Measurements from ENCODE around the gene DCLK2. TPM values are rescaled to one million over a fixed set of nuclear protein-coding genes. Genes with fewer than 3 reads are reported as not detected.

DCLK2 gene
- polyA plus RNA-seq, 1 donor from 2014 or later: 134 TPM

DNA sequence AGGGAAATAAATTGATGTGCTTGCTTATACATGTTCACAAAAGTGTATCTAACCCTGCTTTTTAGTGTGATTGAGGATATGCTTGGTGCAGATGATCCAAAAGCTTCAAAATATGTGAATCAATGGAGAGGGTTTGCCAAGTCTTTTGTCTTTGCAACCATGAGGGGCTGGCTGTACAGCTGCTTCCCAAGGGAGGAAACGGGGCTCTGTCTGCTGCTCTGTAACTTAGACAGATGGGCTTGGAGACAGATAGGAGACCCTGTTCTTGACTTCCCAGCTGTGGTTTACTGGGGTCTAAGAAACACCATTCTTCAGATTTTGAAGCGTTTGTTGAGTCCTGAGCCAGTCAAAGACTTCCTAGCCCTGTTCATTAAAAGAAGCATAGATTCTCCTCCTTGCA is 152.3 kb downstream of the DCLK2 start:
- Histone ChIP-seq H3K9me2 (ENCODE audit: insufficient read depth, low read length) (no peaks in the 10 kb centered on the region), H3K79me2 (replicated peaks; ENCODE audit: insufficient read depth, low read length) (no peaks in the 10 kb centered on the region), H3K36me3 (ENCODE audit: insufficient read depth, low read length) (peaks cover 15% of the 10 kb centered on the region), H3K9me3 (ENCODE audit: low read length) (no peaks in the 10 kb centered on the region), H3K27me3 (ENCODE audit: insufficient read depth, low read depth, low read length) (no peaks in the 10 kb centered on the region), H4K20me1 (ENCODE audit: insufficient read depth) (no peaks in the 10 kb centered on the region), H3F3A (ENCODE audit: insufficient read depth, low read length, poor library complexity, severe bottlenecking) (no peaks in the 10 kb centered on the region), H3K4me2 (ENCODE audit: low read length) (no peak overlapping the region), H3K9ac (ENCODE audit: low read length) (no peak overlapping the region), H3K27ac (ENCODE audit: low read length) (no peak overlapping the region), H2AFZ (ENCODE audit: low read depth, low read length) (no peak overlapping the region), H3K4me3 (ENCODE audit: low read length) (no peak overlapping the region)
- TF ChIP-seq, protein P1, sequence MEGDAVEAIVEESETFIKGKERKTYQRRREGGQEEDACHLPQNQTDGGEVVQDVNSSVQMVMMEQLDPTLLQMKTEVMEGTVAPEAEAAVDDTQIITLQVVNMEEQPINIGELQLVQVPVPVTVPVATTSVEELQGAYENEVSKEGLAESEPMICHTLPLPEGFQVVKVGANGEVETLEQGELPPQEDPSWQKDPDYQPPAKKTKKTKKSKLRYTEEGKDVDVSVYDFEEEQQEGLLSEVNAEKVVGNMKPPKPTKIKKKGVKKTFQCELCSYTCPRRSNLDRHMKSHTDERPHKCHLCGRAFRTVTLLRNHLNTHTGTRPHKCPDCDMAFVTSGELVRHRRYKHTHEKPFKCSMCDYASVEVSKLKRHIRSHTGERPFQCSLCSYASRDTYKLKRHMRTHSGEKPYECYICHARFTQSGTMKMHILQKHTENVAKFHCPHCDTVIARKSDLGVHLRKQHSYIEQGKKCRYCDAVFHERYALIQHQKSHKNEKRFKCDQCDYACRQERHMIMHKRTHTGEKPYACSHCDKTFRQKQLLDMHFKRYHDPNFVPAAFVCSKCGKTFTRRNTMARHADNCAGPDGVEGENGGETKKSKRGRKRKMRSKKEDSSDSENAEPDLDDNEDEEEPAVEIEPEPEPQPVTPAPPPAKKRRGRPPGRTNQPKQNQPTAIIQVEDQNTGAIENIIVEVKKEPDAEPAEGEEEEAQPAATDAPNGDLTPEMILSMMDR (IDR thresholded peaks at IDR 0.05; ENCODE audit: poor library complexity, severe bottlenecking): no peak
- TF ChIP-seq TAF1 (IDR thresholded peaks at IDR 0.05; ENCODE audit: low read depth): no peak
- no peak for TF ChIP-seq RAD21 (conservative IDR thresholded peaks at IDR 0.05)
- no peak for TF ChIP-seq EP300 (conservative IDR thresholded peaks at IDR 0.05; ENCODE audit: poor library complexity, severe bottlenecking)
- no peak for TF ChIP-seq POLR2AphosphoS5 (IDR thresholded peaks at IDR 0.05)
- no peak for TF ChIP-seq REST (IDR thresholded peaks at IDR 0.05; ENCODE audit: borderline replicate concordance)
- no peak for TF ChIP-seq EZH2 (IDR thresholded peaks at IDR 0.05; ENCODE audit: borderline replicate concordance, insufficient read depth, low read length, poor library complexity, severe bottlenecking)
- TF ChIP-seq SMC3 (conservative IDR thresholded peaks at IDR 0.05; ENCODE audit: poor library complexity): no peak
- TF ChIP-seq MXI1 (conservative IDR thresholded peaks at IDR 0.05; ENCODE audit: poor library complexity, severe bottlenecking): no peak

DNA sequence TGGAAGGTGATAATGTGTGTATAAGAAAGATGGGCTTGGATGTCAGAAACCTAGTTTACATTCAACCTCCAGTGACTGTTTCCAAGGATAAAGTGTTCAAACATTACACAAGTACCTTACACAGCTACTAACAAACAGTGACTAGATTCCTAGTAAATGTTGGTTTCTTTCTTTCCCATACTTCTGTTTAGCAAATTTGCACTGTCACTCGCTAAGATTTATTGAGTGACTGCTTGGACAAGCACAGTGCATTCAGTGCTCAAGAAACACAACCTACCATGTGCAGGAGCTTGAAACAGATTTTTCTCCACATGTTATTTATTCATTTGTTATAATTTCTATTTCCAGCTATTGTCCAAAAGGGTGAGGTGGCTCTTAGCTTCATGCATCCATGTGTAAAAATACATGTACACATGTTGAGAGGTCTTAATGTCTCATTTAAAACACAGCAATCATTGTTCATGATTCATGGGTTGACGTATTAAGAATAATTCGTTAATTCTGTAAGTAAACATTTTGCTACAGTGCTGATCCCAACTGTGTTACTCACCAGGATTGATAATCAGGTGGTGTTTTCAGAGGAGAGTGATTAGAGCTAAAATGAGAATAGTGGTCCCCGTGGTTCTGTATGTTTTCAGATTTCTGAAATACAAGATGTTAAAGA is 153.0 kb downstream of the DCLK2 start:
- no peak overlapping the region for H3K9ac ChIP-seq (ENCODE audit: low read length)
- H3K27me3 ChIP-seq (ENCODE audit: insufficient read depth, low read depth, low read length): no peaks in the 10 kb centered on the region
- no peak overlapping the region for H3K4me3 ChIP-seq (ENCODE audit: low read length)
- peaks cover 11% of the 10 kb centered on the region for H3K36me3 ChIP-seq (ENCODE audit: insufficient read depth, low read length)
- H3K9me3 ChIP-seq (ENCODE audit: low read length): no peaks in the 10 kb centered on the region
- H3K9me2 ChIP-seq (ENCODE audit: insufficient read depth, low read length): no peaks in the 10 kb centered on the region
- no peak overlapping the region for H3K4me2 ChIP-seq (ENCODE audit: low read length)
- no peaks in the 10 kb centered on the region for H4K20me1 ChIP-seq (ENCODE audit: insufficient read depth)
- no peaks in the 10 kb centered on the region for H3K79me2 ChIP-seq (replicated peaks; ENCODE audit: insufficient read depth, low read length)
- no peak overlapping the region for H3K27ac ChIP-seq (ENCODE audit: low read length)
- no peak overlapping the region for H2AFZ ChIP-seq (ENCODE audit: low read depth, low read length)
- TF ChIP-seq MXI1 (conservative IDR thresholded peaks at IDR 0.05; ENCODE audit: poor library complexity, severe bottlenecking) (no peak), RAD21 (conservative IDR thresholded peaks at IDR 0.05) (no peak), EZH2 (IDR thresholded peaks at IDR 0.05; ENCODE audit: borderline replicate concordance, insufficient read depth, low read length, poor library complexity, severe bottlenecking) (no peak), REST (IDR thresholded peaks at IDR 0.05; ENCODE audit: borderline replicate concordance) (no peak), SMC3 (conservative IDR thresholded peaks at IDR 0.05; ENCODE audit: poor library complexity) (no peak), EP300 (conservative IDR thresholded peaks at IDR 0.05; ENCODE audit: poor library complexity, severe bottlenecking) (no peak), POLR2AphosphoS5 (IDR thresholded peaks at IDR 0.05) (no peak)
- TF ChIP-seq, protein P1 (IDR thresholded peaks at IDR 0.05; ENCODE audit: poor library complexity, severe bottlenecking): no peak
- H3F3A ChIP-seq (ENCODE audit: insufficient read depth, low read length, poor library complexity, severe bottlenecking): no peaks in the 10 kb centered on the region
